A204.1 (cell line): ENCODE results near the gene HSD17B8.
"Not testable (repeated sequence)": the region's sequence is repeated elsewhere in the genome, so short reads cannot be mapped to it uniquely, and the experiment has no call there.

ENCODE experiments used
- FAIRE-seq: peaks from 2 replicates; lab custom pipeline; 2012; peaks lifted over from hg19 to GRCh38; lab: Jason Lieb, UNC

Gene HSD17B8

GRCh38 chr6:33207552-33208090, 3.2 kb downstream of the HSD17B8 start:
- no peak for FAIRE-seq

GRCh38 chr6:33208091-33208967, 3.9 kb downstream of the HSD17B8 start, which contains the start of gene RING1:
Gene RING1 (plus strand): TSS chr6:33208500. CDS start chr6:33208823, 323 bp downstream.
- FAIRE-seq: no peak

GRCh38 chr6:33209856-33210255, 5.4 kb downstream of the HSD17B8 start:
- no peak for FAIRE-seq

GRCh38 chr6:33211136-33211535, 6.7 kb downstream of the HSD17B8 start:
- FAIRE-seq: no peak

- no peak for FAIRE-seq
These were observed 7.4 kb downstream of the HSD17B8 start for GRCh38 chr6:33211666-33212422.

GRCh38 chr6:33212857-33213165, 8.4 kb downstream of the HSD17B8 start:
- FAIRE-seq: no peak

GRCh38 chr6:33213166-33213988, 8.9 kb downstream of the HSD17B8 start:
- FAIRE-seq: no peak

GRCh38 chr6:33213989-33214335, 9.5 kb downstream of the HSD17B8 start:
- FAIRE-seq: no peak

- FAIRE-seq: no peak
These were observed 11.0 kb downstream of the HSD17B8 start for GRCh38 chr6:33215271-33216116.

GRCh38 chr6:33216117-33216649, 11.7 kb downstream of the HSD17B8 start:
- FAIRE-seq: no peak

GRCh38 chr6:33217246-33217645, 12.8 kb downstream of the HSD17B8 start:
- FAIRE-seq: no peak

- no peak for FAIRE-seq
These were observed 13.2 kb downstream of the HSD17B8 start for GRCh38 chr6:33217681-33218080.

GRCh38 chr6:33226503-33227120, 22.2 kb downstream of the HSD17B8 start:
- not testable (repeated sequence) for FAIRE-seq

- no peak for FAIRE-seq
These were observed 30.8 kb downstream of the HSD17B8 start for GRCh38 chr6:33235221-33235634.

- FAIRE-seq: no peak
These were observed 31.9 kb downstream of the HSD17B8 start for GRCh38 chr6:33236328-33236727.

GRCh38 chr6:33236852-33237251, 32.4 kb downstream of the HSD17B8 start:
- no peak for FAIRE-seq

- FAIRE-seq: no peak
These were observed 33.3 kb downstream of the HSD17B8 start for GRCh38 chr6:33237741-33238140.

- no peak for FAIRE-seq
These were observed 37.5 kb downstream of the HSD17B8 start for GRCh38 chr6:33241968-33242367.

GRCh38 chr6:33243476-33243875, 39.0 kb downstream of the HSD17B8 start:
- FAIRE-seq: no peak

- FAIRE-seq: no peak
These were observed 43.7 kb downstream of the HSD17B8 start for GRCh38 chr6:33247977-33248642.
